Left ventricle myocardium superior (tissue), 1 donor: ENCODE measurements around the gene LINC00237. TPM values are rescaled to one million over a fixed set of nuclear protein-coding genes. Genes with fewer than 3 reads are reported as not detected.

ENCODE experiments used
- ATAC-seq: fragments of 200-7000 bp; cut with Tn5 transposase; one replicate; pipeline ENCODE4 v1.9.1; 2020; ENCODE audit warnings: mild to moderate bottlenecking, moderate library complexity
- DNase-seq: peaks from one replicate; pipeline ENCODE4 v3.0.0-alpha.2; 2020
- intact Hi-C: fragments of 100-400 bp; cut with micrococcal nuclease; formaldehyde crosslinking; loops from one replicate; pipeline ENCODE4 v1.11.0; 2022
- long read RNA-seq: library from polyadenylated mRNA; unstranded; transcript quantifications from one replicate; pipeline ENCODE4 v2.0.0, GENCODE V29; 2021
- total RNA-seq: library from RNA; stranded (reverse); fragmentation: NEBNext Ultra II Directional; extraction: Animal tissue kit (Norgen Biotek cat#: 25700); gene quantifications from one replicate; pipeline ENCODE4 v1.2.1, GENCODE V29; 2021
- donor health status: DM: no; HTN: yes; CAD: no; lungs with severe emphysema.

The LINC00237 gene
- not detected for total RNA-seq
- long read RNA-seq = 0 reads

GRCh38 chr20:21106171-21107017 lies at the start of gene LINC00237:
TSS of gene LINC00237 (minus strand) at chr20:21106358.
- ATAC-seq = no peak
- DNase-seq = no peak
- intact Hi-C loops = no loop called here

- DNase-seq (no peak), ATAC-seq (no peak)
- intact Hi-C loops = no loop called here
These were observed 49.1 kb upstream of the LINC00237 start for GRCh38 chr20:21155268-21155667.

GRCh38 chr20:21154692-21155091 lies 48.5 kb upstream of the LINC00237 start:
- no peak for ATAC-seq
- intact Hi-C loops = no loop called here
- DNase-seq = no peak

DNA sequence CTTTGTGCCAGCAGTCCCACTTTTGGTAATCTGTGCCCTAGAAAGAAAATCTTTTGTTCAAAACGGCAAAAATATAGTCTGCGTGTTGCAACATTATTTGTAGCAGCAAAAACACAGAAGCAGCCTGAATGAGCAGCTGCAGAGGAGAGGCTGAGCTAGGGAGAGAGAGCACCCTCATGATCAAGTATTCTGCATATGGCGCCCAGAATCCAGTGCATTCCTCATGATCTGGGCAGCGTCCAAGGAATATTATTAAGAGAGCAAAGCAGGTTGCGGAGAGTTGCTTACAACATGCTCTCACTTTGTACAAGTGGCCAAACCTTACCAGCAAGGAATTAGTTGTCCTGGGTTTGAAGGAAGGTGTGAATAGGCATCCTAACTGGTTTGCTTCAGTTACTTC lies 45.6 kb upstream of the LINC00237 start:
- DNase-seq (no peak), ATAC-seq (peak; percentile 47)
- intact Hi-C loops = no loop called here

DNA sequence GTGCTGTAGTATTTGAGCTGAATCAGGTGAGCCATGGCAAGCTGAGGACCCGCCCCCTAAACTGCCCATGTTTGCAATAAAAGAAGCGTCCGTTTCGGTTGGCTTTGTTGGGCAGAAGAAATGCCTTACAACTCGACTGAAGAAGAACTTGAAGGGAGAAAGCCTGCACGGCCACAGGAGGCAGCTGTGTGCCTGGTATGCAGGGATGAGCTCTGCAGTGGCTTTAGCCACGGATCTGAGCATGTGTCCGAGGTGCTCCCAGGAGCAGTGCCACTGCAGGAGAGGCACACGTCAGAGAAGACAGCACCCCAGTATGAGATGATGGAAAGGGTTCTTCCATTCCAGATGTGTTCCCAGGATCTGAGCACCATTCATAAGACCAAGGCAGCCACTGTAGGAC lies 43.2 kb upstream of the LINC00237 start:
- no peak for DNase-seq
- no peak for ATAC-seq
- intact Hi-C loops = no loop called here

DNA sequence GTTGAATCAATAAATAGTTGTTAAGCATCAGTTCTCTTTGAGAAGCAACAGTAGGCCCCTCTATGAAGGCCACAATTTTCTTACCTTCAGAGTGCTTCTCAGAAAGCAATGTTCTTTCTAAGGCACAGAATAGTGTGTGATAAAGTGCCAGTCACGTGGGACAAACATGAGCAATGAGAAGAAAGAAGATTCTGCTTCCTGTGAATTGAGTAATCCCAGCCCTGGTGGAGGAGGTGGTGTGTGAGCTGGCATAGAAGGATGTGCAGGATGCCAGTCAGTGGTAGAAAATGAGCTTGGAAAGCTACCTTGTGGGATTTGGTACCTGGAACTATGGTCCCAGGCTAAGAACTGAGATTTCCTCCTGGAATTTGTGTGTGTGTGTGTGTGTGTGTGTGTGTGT lies 41.4 kb upstream of the LINC00237 start:
- DNase-seq (no peak), ATAC-seq (no peak)
- intact Hi-C loops = no loop called here

GRCh38 chr20:21146215-21146614 lies 40.1 kb upstream of the LINC00237 start:
- ATAC-seq (no peak), DNase-seq (no peak)
- intact Hi-C loops = no loop called here

DNA sequence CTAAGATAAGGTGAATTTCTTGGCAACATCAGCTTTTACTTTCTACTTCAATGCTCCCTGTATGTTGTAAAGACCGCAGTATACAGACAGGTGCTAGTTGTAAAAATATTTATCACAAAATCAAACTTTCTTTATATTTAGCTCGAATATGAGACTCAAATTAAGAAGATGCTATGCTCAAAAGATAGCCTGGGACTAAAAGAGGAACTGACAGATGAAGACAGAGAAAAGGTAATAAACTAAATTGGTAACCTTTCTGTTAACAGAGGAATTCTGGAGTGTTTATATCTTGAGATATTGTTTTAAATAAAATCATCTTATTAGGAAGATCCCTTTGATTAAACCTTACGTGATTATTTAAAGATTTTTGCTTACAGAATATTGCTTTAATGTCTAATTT lies 39.3 kb upstream of the LINC00237 start:
- intact Hi-C loops = no loop called here
- DNase-seq (no peak), ATAC-seq (no peak)

GRCh38 chr20:21143194-21143890 lies 37.2 kb upstream of the LINC00237 start:
- no peak for ATAC-seq
- no peak for DNase-seq
- intact Hi-C loops = no loop called here

DNA sequence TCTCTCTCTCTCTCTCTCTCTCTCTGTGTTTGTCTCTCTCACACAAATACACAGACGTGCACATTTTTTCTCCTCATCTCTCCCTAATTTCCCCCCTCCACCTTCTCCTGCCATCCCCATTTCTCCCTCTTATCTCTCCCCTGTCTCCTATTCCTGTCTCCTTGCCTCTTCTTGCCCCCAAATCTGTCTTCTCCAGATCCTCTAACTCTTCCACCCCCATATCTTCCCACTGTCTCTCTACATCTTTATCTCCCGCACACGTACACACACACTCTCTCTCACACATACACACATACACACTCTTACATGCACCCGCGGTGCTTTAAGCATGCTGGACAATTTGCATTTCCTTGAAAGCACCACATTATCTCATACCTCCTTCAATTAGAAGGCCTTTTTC lies 35.7 kb upstream of the LINC00237 start:
- intact Hi-C loops = no loop called here
- no peak for ATAC-seq
- no peak for DNase-seq

DNA sequence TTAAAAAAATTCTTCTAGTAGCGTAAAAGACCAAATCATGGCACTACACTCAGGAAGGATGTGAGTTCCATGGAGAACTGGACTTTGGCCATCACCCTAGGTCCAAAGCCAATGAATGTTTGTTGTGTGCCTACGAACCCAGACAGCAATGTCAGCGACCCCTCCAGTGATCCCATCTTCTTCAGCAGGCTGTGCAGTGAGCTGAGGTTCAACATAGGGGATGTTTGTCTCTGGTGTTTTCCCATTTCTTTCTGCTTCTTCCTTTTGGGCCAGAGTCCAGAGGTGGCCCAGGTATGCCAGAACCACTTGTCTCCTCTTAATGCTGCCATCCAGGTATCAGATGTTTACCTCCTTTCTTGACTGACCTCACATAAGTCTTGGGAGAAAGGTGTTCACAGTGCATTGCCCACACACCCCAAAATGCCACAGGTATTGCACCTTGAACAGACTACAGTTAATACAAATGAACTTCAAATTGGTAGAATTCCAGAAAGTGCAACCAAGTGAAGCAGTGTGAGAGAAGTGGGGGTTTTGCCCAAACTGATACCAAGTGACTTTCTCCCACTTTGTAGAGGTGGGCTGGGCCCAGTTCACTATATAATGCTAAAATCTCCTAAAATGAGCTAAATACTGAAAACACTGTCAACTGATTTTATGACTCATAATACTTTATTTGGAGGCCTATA lies 33.9 kb upstream of the LINC00237 start:
- ATAC-seq (no peak), DNase-seq (no peak)
- intact Hi-C loops = no loop called here

DNA sequence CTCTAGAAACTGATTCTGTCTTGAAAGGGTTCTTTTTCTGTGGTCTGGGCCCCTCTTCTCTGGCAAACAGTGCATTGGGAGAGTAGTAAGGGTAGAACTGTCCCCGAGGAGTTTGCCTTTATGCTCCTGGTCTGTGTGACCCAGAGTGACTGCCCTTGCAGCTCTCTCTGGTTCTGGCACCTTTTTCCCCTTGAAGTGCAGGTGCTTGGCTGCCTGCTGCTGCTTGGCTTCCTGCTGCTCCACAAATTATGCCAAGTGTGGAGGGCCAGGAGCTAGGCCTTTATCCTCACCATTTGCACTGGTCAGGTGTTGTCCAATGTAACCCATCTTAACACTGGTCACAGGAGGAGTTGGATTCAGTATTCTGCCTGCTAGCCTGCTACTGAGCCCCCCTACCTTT lies 30.9 kb upstream of the LINC00237 start:
- intact Hi-C loops = no loop called here
- ATAC-seq = peak; percentile 86
- no peak for DNase-seq

- DNase-seq (no peak), ATAC-seq (no peak)
- intact Hi-C loops = no loop called here
These were observed 30.0 kb upstream of the LINC00237 start for GRCh38 chr20:21136015-21136732.

- no peak for ATAC-seq
- intact Hi-C loops = no loop called here
- DNase-seq = no peak
These were observed 28.8 kb upstream of the LINC00237 start for GRCh38 chr20:21134883-21135493.

GRCh38 chr20:21133917-21134622 lies 27.9 kb upstream of the LINC00237 start:
- intact Hi-C loops = no loop called here
- no peak for DNase-seq
- ATAC-seq = no peak

- DNase-seq (no peak), ATAC-seq (no peak)
- intact Hi-C loops = no loop called here
These were observed 27.2 kb upstream of the LINC00237 start for GRCh38 chr20:21133404-21133803.

DNA sequence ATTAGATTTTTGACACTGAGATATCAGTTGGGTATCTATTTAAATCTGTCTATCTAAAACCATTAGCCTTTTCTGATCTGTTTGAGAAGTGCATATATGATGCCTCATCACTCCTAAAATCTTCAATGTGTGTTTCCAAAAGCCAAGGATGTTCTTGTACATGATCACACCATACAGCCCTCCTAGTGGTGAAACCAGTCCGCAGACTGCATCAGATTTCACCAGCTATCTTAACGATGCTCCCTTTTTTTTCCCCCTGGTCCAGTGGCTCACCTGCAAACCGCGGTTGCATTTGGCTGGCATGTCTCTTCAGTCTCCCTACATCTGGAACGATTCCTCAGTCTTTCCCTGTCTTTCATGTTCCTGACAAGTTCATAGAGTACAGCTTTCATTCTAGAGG lies 23.7 kb upstream of the LINC00237 start:
- DNase-seq (no peak), ATAC-seq (no peak)
- intact Hi-C loops = no loop called here

- DNase-seq (no peak), ATAC-seq (no peak)
- intact Hi-C loops = no loop called here
These were observed 21.2 kb upstream of the LINC00237 start for GRCh38 chr20:21127201-21127981.
